GM23338 (cell line): ENCODE data around the gene GPATCH4. TPM values are rescaled to one million over a fixed set of nuclear protein-coding genes. Genes with fewer than 3 reads are reported as not detected.

Experiments
- ATAC-seq: fragments of 200-7000 bp; cut with Tn5 transposase; 3 replicates; pipeline ENCODE4 v1.9.1; 2020
- DNase-seq: peaks from one replicate; pipeline ENCODE4 v3.0.0-alpha.2; 2015; ENCODE audit warnings: low spot score
- H2AFZ ChIP-seq: fragments of 200-600 bp; sonication (generic); 2 replicates; pipeline ENCODE4 v1.8.0; 2016; ENCODE audit warnings: antibody characterized with exemption, mild to moderate bottlenecking, moderate library complexity
- H3F3A ChIP-seq: fragments of 200-600 bp; sonication (generic); replicated peaks from 2 replicates; pipeline ENCODE4 v1.8.0; 2017; ENCODE audit warnings: antibody characterized with exemption, mixed run types, low read depth
- H3K27ac ChIP-seq: fragments of 200-600 bp; sonication (generic); 2 replicates; pipeline ENCODE4 v1.6.1; 2016; ENCODE audit warnings: low read depth
- H3K27me3 ChIP-seq: fragments of 200-600 bp; sonication (generic); 2 replicates; pipeline ENCODE4 v1.8.0; 2016; ENCODE audit warnings: mild to moderate bottlenecking, mixed run types, moderate library complexity; ENCODE audit not compliant: insufficient read depth
- H3K36me3 ChIP-seq: fragments of 200-600 bp; sonication (generic); 2 replicates; pipeline ENCODE4 v1.8.0; 2016; ENCODE audit warnings: mild to moderate bottlenecking; ENCODE audit not compliant: insufficient read depth
- H3K4me1 ChIP-seq: fragments of 200-600 bp; sonication (generic); 2 replicates; pipeline ENCODE4 v1.8.0; 2016; ENCODE audit warnings: mild to moderate bottlenecking, moderate library complexity; ENCODE audit not compliant: insufficient read depth
- H3K4me2 ChIP-seq: fragments of 200-600 bp; sonication (generic); 2 replicates; pipeline ENCODE4 v1.7.1; 2017; ENCODE audit warnings: mixed run types
- H3K4me3 ChIP-seq: fragments of 200-600 bp; sonication (generic); 2 replicates; pipeline ENCODE4 v1.6.1; 2016; ENCODE audit warnings: mixed run types
- H3K79me2 ChIP-seq: fragments of 200-600 bp; sonication (generic); replicated peaks from 2 replicates; pipeline ENCODE4 v1.8.0; 2017; ENCODE audit warnings: mild to moderate bottlenecking; ENCODE audit not compliant: insufficient read depth
- H3K9me2 ChIP-seq: fragments of 200-600 bp; sonication (generic); 2 replicates; pipeline ENCODE4 v1.8.0; 2017; ENCODE audit not compliant: insufficient read depth
- H4K20me1 ChIP-seq: fragments of 200-600 bp; sonication (generic); replicated peaks from 2 replicates; pipeline ENCODE4 v1.8.0; 2017; ENCODE audit warnings: mild to moderate bottlenecking; ENCODE audit not compliant: insufficient read depth
- H3K27ac Mint-ChIP-seq: 2 replicates; pipeline ENCODE4 v1.8.0; 2020; ENCODE audit warnings: inconsistent platforms, mild to moderate bottlenecking, moderate library complexity, mixed read lengths
- H3K27me3 Mint-ChIP-seq: 3 replicates; pipeline ENCODE4 v1.8.0; 2022; ENCODE audit warnings: low read depth, mild to moderate bottlenecking, moderate library complexity, mixed read lengths, inconsistent platforms; ENCODE audit not compliant: insufficient read depth, poor library complexity
- H3K36me3 Mint-ChIP-seq: 3 replicates; pipeline ENCODE4 v1.8.0; 2021; ENCODE audit warnings: low read depth, mild to moderate bottlenecking, inconsistent platforms, moderate library complexity, mixed read lengths
- H3K4me1 Mint-ChIP-seq: 3 replicates; pipeline ENCODE4 v1.8.0; 2020; ENCODE audit warnings: mild to moderate bottlenecking, inconsistent platforms, mixed read lengths
- H3K4me3 Mint-ChIP-seq: 3 replicates; pipeline ENCODE4 v1.8.0; 2021; ENCODE audit warnings: moderate library complexity, mild to moderate bottlenecking, inconsistent platforms, mixed read lengths
- H3K9me3 Mint-ChIP-seq: 3 replicates; pipeline ENCODE4 v1.8.0; 2020; ENCODE audit warnings: moderate library complexity, mild to moderate bottlenecking, inconsistent platforms, mixed read lengths
- EZH2 ChIP-seq: fragments of 200-600 bp; sonication (generic); IDR thresholded peaks from one replicate; pipeline ENCODE4 v1.8.0; 2017; ENCODE audit warnings: antibody characterized with exemption, mild to moderate bottlenecking, low read depth; ENCODE audit not compliant: unreplicated experiment
- EZH2phosphoT487 ChIP-seq: fragments of 200-600 bp; sonication (generic); IDR thresholded peaks from one replicate; pipeline ENCODE4 v1.8.1; 2018; ENCODE audit warnings: antibody characterized with exemption; ENCODE audit not compliant: unreplicated experiment
- JUNB ChIP-seq: IDR thresholded peaks from one replicate; pipeline ENCODE4 v1.6.1; 2016; ENCODE audit warnings: antibody characterized with exemption; ENCODE audit not compliant: unreplicated experiment
- NANOG ChIP-seq: IDR thresholded peaks from 2 replicates; pipeline ENCODE4 v1.6.1; 2016; ENCODE audit warnings: antibody characterized with exemption, borderline replicate concordance
- POLR2AphosphoS5 ChIP-seq: IDR thresholded peaks from 2 replicates; pipeline ENCODE4 v1.6.1; 2016; ENCODE audit warnings: antibody characterized with exemption, low read depth
- REST ChIP-seq: IDR thresholded peaks from one replicate; pipeline ENCODE4 v1.6.1; 2018; ENCODE audit warnings: antibody characterized with exemption; ENCODE audit not compliant: unreplicated experiment
- STAT1 ChIP-seq: IDR thresholded peaks from one replicate; pipeline ENCODE4 v1.6.1; 2016; ENCODE audit warnings: antibody characterized with exemption; ENCODE audit not compliant: unreplicated experiment
- ZNF114 ChIP-seq: fragments of 250-450 bp; sonication (Bioruptor Pico); IDR thresholded peaks from 2 replicates; pipeline ENCODE4 v1.5.0; 2020; ENCODE audit warnings: mild to moderate bottlenecking, moderate library complexity
- ZNF331 ChIP-seq: fragments of 250-450 bp; sonication (Bioruptor Pico); IDR thresholded peaks from 2 replicates; pipeline ENCODE4 v1.5.0; 2020; ENCODE audit warnings: low read depth, mild to moderate bottlenecking, moderate library complexity
- polyA plus RNA-seq: library from polyadenylated mRNA; unstranded; fragments of >200 nt; fragmentation: Nextera tagmentation; extraction: Ambion mirVana; gene quantifications from 2 replicates; pipeline ENCODE4 v1.2.1, GENCODE V29; 2016
- total RNA-seq: library from RNA; depleted of rRNA; stranded (reverse); fragments of >200 nt; shearing (Covaris generic); gene quantifications from 2 replicates; pipeline ENCODE4 v1.2.3, GENCODE V29; 2014
- TF ChIP-seq, protein P1 (sequence below), 2 experiments: fragments of 200-600 bp in 1 of 2; sonication (generic) in 1 of 2; conservative IDR thresholded peaks; 2 replicates each; pipeline versions ENCODE4 v1.5.1 to v1.6.1; 2016 to 2017; ENCODE audit warnings: antibody characterized with exemption in 2 of 2, low read depth in 2 of 2, mild to moderate bottlenecking in 2 of 2, moderate library complexity in 1 of 2

GPATCH4 gene
- total and polyA plus RNA-seq, 2 experiments from 2014 or later: 58.9 to 187 TPM

DNA sequence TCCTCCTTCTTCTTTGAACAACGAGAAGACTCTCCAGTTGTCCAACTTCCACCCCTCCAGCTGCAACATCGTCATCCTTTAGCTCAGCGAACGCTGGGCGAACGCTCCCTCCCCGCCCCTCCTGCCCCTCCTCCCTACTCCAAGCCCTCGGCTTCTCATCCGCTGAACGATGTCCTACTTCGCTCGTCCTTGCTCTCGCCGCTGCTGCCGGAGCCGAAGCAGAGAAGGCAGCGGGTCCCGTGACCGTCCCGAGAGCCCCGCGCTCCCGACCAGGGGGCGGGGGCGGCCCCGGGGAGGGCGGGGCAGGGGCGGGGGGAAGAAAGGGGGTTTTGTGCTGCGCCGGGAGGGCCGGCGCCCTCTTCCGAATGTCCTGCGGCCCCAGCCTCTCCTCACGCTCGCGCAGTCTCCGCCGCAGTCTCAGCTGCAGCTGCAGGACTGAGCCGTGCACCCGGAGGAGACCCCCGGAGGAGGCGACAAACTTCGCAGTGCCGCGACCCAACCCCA is 40.5 kb upstream of the GPATCH4 start, which contains the start of gene BCAN:
Gene BCAN, plus strand, starts transcription at position 357 of the 504 bp plus-strand sequence. CDS start 3,938 bp downstream, outside the sequence.
- no peak for TF ChIP-seq ZNF331
- peak within 1 kb of the TSS; percentile 95 for H3K4me2 ChIP-seq
- H3K27ac Mint-ChIP-seq: no peak within 1 kb of the TSS
- H3K36me3 ChIP-seq: no peaks in the 10 kb centered on the region
- H3F3A ChIP-seq: peaks cover 12% of the 10 kb centered on the region; the same call in 1 of the 2 replicates
- peaks cover 13% of the 10 kb centered on the region for H3K4me1 ChIP-seq
- no peaks in the 10 kb centered on the region for H3K79me2 ChIP-seq
- peaks cover 3% of the 10 kb centered on the region; the same call in 1 of the 2 replicates for H4K20me1 ChIP-seq
- peak; percentile 83 for ATAC-seq
- no peaks in the 10 kb centered on the region; the same call in 2 of the 3 replicates for H3K36me3 Mint-ChIP-seq
- H2AFZ ChIP-seq: peak within 1 kb of the TSS; percentile 91
- peak within 1 kb of the TSS; percentile 72 for H3K4me3 Mint-ChIP-seq
- peaks cover 61% of the 10 kb centered on the region for H3K27me3 Mint-ChIP-seq
- H3K4me3 ChIP-seq: peak within 1 kb of the TSS; percentile 74
- H3K4me1 Mint-ChIP-seq: peaks cover 39% of the 10 kb centered on the region
- no peak within 1 kb of the TSS for H3K27ac ChIP-seq
- H3K9me3 Mint-ChIP-seq: no peaks in the 10 kb centered on the region
- DNase-seq: peak; percentile 89
- no peaks in the 10 kb centered on the region for H3K9me2 ChIP-seq
- H3K27me3 ChIP-seq: peaks cover 99% of the 10 kb centered on the region

GRCh38 chr1:156640842-156641706 is 39.8 kb upstream of the GPATCH4 start:
- no peak for DNase-seq

More at GRCh38 chr1:156640842-156641706, 39.8 kb upstream of the GPATCH4 start:
- Histone ChIP-seq H3K36me3 (no peaks in the 10 kb centered on the region), H3K27me3 (peaks cover 91% of the 10 kb centered on the region), H3K79me2 (no peaks in the 10 kb centered on the region), H2AFZ (peak overlapping the region; percentile 91), H3K4me1 (peaks cover 13% of the 10 kb centered on the region), H3K9me2 (no peaks in the 10 kb centered on the region), H3F3A (peaks cover 12% of the 10 kb centered on the region; the same call in 1 of the 2 replicates), H3K27ac (no peak overlapping the region), H3K4me3 (peak overlapping the region; percentile 74), H4K20me1 (peaks cover under 1% of the 10 kb centered on the region; the same call in 1 of the 2 replicates), H3K4me2 (peak overlapping the region; percentile 95)
- H3K4me3 Mint-ChIP-seq: peak overlapping the region; percentile 72
- ATAC-seq: no peak
- no peak overlapping the region for H3K27ac Mint-ChIP-seq
- H3K27me3 Mint-ChIP-seq: peaks cover 61% of the 10 kb centered on the region
- H3K4me1 Mint-ChIP-seq: peaks cover 38% of the 10 kb centered on the region
- no peaks in the 10 kb centered on the region for H3K9me3 Mint-ChIP-seq
- no peak for TF ChIP-seq POLR2AphosphoS5
- no peak for TF ChIP-seq JUNB
- no peak for TF ChIP-seq NANOG
- TF ChIP-seq EZH2phosphoT487: no peak
- TF ChIP-seq REST: no peak
- TF ChIP-seq, protein P1, sequence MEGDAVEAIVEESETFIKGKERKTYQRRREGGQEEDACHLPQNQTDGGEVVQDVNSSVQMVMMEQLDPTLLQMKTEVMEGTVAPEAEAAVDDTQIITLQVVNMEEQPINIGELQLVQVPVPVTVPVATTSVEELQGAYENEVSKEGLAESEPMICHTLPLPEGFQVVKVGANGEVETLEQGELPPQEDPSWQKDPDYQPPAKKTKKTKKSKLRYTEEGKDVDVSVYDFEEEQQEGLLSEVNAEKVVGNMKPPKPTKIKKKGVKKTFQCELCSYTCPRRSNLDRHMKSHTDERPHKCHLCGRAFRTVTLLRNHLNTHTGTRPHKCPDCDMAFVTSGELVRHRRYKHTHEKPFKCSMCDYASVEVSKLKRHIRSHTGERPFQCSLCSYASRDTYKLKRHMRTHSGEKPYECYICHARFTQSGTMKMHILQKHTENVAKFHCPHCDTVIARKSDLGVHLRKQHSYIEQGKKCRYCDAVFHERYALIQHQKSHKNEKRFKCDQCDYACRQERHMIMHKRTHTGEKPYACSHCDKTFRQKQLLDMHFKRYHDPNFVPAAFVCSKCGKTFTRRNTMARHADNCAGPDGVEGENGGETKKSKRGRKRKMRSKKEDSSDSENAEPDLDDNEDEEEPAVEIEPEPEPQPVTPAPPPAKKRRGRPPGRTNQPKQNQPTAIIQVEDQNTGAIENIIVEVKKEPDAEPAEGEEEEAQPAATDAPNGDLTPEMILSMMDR (conservative IDR thresholded peaks at IDR 0.05; ENCODE audit: low read depth in 2 of 2): no peak
- TF ChIP-seq EZH2: peak; percentile 62
- no peak for TF ChIP-seq STAT1
- no peak for TF ChIP-seq ZNF114 (CRISPR knock-in tag)
- no peaks in the 10 kb centered on the region; the same call in 2 of the 3 replicates for H3K36me3 Mint-ChIP-seq
